ENCODE results near the gene CPZ. TPM values are rescaled to one million over a fixed set of nuclear protein-coding genes. Genes with fewer than 3 reads are reported as not detected.

Gene CPZ
- total and polyA plus RNA-seq, 10 of the 15 experiments (the other 5 are each of a cell fraction or from before 2014, with no cell fraction given) = not detected

- Histone ChIP-seq H3K36me3 (ENCODE audit: control insufficient read depth in 2 of 2, insufficient read depth in 2 of 2, low read length in 1 of 2) (no peaks in the 10 kb centered on the region), H3K4me3 (no peak overlapping the region), H4K20me1 (ENCODE audit: control insufficient read depth, insufficient read depth) (no peaks in the 10 kb centered on the region), H3K27me3 (replicated peaks in 1 of 2; ENCODE audit: control insufficient read depth in 2 of 2, insufficient read depth in 2 of 2, low read length in 1 of 2) (no peaks in the 10 kb centered on the region), H3K4me1 (ENCODE audit: control insufficient read depth, insufficient read depth, low read length) (no peaks in the 10 kb centered on the region), H3K9me3 (replicated peaks; ENCODE audit: control insufficient read depth, insufficient read depth, low read length) (no peaks in the 10 kb centered on the region), H3K9ac (ENCODE audit: control insufficient read depth, insufficient read depth, low read length) (no peak overlapping the region), H2AFZ (ENCODE audit: control insufficient read depth, low read depth, low read length) (no peak overlapping the region), H3K79me2 (ENCODE audit: control insufficient read depth, insufficient read depth, low read length) (no peaks in the 10 kb centered on the region), H3K27ac (ENCODE audit: control insufficient read depth, insufficient read depth) (no peak overlapping the region), H3K4me2 (ENCODE audit: control insufficient read depth, insufficient read depth) (no peak overlapping the region)
- in situ Hi-C loops (cut with MboI) = no loop called here
- ChIA-PET CTCF (no interaction called here), SMC1A (ENCODE audit: uncharacterized antibody, unreplicated experiment) (no interaction called here), POLR2A (no interaction called here), RAD21 (ENCODE audit: unreplicated experiment) (no interaction called here)
- WGBS (ENCODE audit: insufficient coverage, insufficient replicate concordance, low lambda C conversion rate, missing lambda C conversion rate) = 18% methylated on average over 8 of the region's 8 CpGs
- DNase-seq (ENCODE audit: low read depth, low spot score) = no peak
- ATAC-seq = no peak
- FAIRE-seq = no peak
- no TSS peak for BruUV-seq (replicated peaks)
- intact Hi-C loops (cut with micrococcal nuclease; ENCODE audit: unreplicated experiment) = no loop called here
- no peak for TF ChIP-seq CEBPB (IDR thresholded peaks at IDR 0.05; ENCODE audit: borderline replicate concordance in 1 of 2, low read depth in 2 of 2, low read length in 2 of 2)
- TF ChIP-seq RELA (IDR thresholded peaks at IDR 0.05; ENCODE audit: borderline replicate concordance, partially characterized antibody) = no peak
- TF ChIP-seq PML (IDR thresholded peaks at IDR 0.05; ENCODE audit: low read length) = no peak
- TF ChIP-seq STAT1 (conservative IDR thresholded peaks at IDR 0.05) = no peak
- no peak for TF ChIP-seq HDAC2 (IDR thresholded peaks at IDR 0.05)
- TF ChIP-seq FOXK2 (IDR thresholded peaks at IDR 0.05) = no peak
- no peak for TF ChIP-seq SMARCA5 (IDR thresholded peaks at IDR 0.05)
- no peak for TF ChIP-seq KDM1A (IDR thresholded peaks at IDR 0.05; ENCODE audit: borderline replicate concordance)
- no peak for TF ChIP-seq ELK1 (IDR thresholded peaks at IDR 0.05; ENCODE audit: low read depth, low read length)
- no peak for TF ChIP-seq PBX3 (IDR thresholded peaks at IDR 0.05; ENCODE audit: insufficient replicate concordance, low read depth, low read length)
- TF ChIP-seq KLF5 (IDR thresholded peaks at IDR 0.05; ENCODE audit: partially characterized antibody) = no peak
- no peak for TF ChIP-seq DPF2 (IDR thresholded peaks at IDR 0.05)
- no peak for TF ChIP-seq E4F1 (IDR thresholded peaks at IDR 0.05; ENCODE audit: borderline replicate concordance, partially characterized antibody)
- TF ChIP-seq PRDM15 (CRISPR knock-in tag; IDR thresholded peaks at IDR 0.05) = no peak
- TF ChIP-seq WRNIP1 (IDR thresholded peaks at IDR 0.05; ENCODE audit: borderline replicate concordance, low read depth, low read length) = no peak
- TF ChIP-seq TBL1XR1 (IDR thresholded peaks at IDR 0.05; ENCODE audit: low read depth, low read length) = no peak
- no peak for TF ChIP-seq ZSCAN29 (IDR thresholded peaks at IDR 0.05)
Observed at GRCh38 chr4:8664976-8665375, 72.4 kb downstream of the CPZ start.

Data from GM12878 (cell line).